Adrenal gland (tissue), 12 donors: Measurements from ENCODE around the gene OLFM1. TPM values are rescaled to one million over a fixed set of nuclear protein-coding genes. Genes with fewer than 3 reads are reported as not detected.

ENCODE experiments used
- DNase-seq, 7 donors: peaks; one replicate each; pipeline ENCODE4 v3.0.0-alpha.2; 2019 to 2020
- H3K27ac ChIP-seq, 5 donors: fragments of 200-600 bp; sonication (generic) in 4 of 5; 1 replicate in 3 of 5; 2 replicates in 2 of 5; pipeline versions ENCODE4 v1.5.1 to v1.8.0; 2016 to 2020; ENCODE audit warnings: mild to moderate bottlenecking in 1 of 5
- H3K27me3 ChIP-seq: fragments of 200-600 bp; 2 replicates; pipeline ENCODE4 v1.8.0; 2021
- H3K36me3 ChIP-seq, 2 donors: fragments of 200-600 bp; replicated peaks in 1 of 2; 1 replicate in 1 of 2; 2 replicates in 1 of 2; pipeline versions ENCODE4 v1.5.1 to v1.8.0; 2018 to 2022
- H3K4me1 ChIP-seq, 2 donors: fragments of 200-600 bp; replicated peaks in 1 of 2; 1 replicate in 1 of 2; 2 replicates in 1 of 2; pipeline versions ENCODE4 v1.5.1 to v1.8.0; 2018 to 2021
- H3K4me3 ChIP-seq, 4 donors: fragments of 200-600 bp; sonication (generic) in 3 of 4; one replicate each; pipeline ENCODE4 v1.5.1; 2016 to 2018
- H3K9me3 ChIP-seq, 3 donors: fragments of 200-600 bp; sonication (generic) in 1 of 3; replicated peaks in 1 of 3; 1 replicate in 2 of 3; 2 replicates in 1 of 3; pipeline versions ENCODE4 v1.5.1 to v1.8.0; 2016 to 2021
- POLR2A ChIP-seq, 2 donors: fragments of 450-650 bp; IDR thresholded peaks; one replicate each; pipeline ENCODE4 v1.6.1; 2017; ENCODE audit warnings: antibody characterized with exemption in 2 of 2, mild to moderate bottlenecking in 2 of 2, moderate library complexity in 1 of 2
- WGBS, 4 donors: extraction: QIAGEN DNeasy Blood & Tissue Kit in 2 of 4; methylation state at CpG; one replicate each; pipeline versions ENCODE4 v1.1.5 to v1.1.7; 2013 to 2017; 5-methylcytosine and 5-hydroxymethylcytosine counted together
- intact Hi-C, 2 donors: fragments of 100-400 bp; cut with DNase I; formaldehyde crosslinking; loops; one replicate each; pipeline versions ENCODE4 v1.14.1 to v1.15.0; 2022 to 2023
- polyA plus RNA-seq, 3 donors: library from polyadenylated mRNA; stranded (reverse); fragments of 200-250 nt in 2 of 3; fragments of 350-450 nt in 1 of 3; fragmentation: Illumina TruSeq in 1 of 3; extraction: RNeasy Lipid Tissue Mini Kit (QIAGEN cat#74804) in 1 of 3; gene quantifications; one replicate each; pipeline ENCODE4 v1.2.3, GENCODE V29; 2013 to 2014
- total RNA-seq, 9 donors: library from RNA; depleted of rRNA in 4 of 9; stranded (reverse); fragments of >200 nt in 4 of 9; fragments of 120-200 nt in 1 of 9; fragmentation: NEBNext Ultra II Directional in 1 of 9; extraction: Animal tissue kit (Norgen Biotek cat#: 25700) in 1 of 9; gene quantifications; one replicate each; pipeline versions ENCODE4 v1.1.0 to v1.2.4, GENCODE V29; 2013 to 2023
- TF ChIP-seq, protein P1 (sequence below), 6 experiments: fragments of 450-650 bp in 4 of 6; fragments of 200-600 bp in 2 of 6; sonication (generic) in 1 of 6; IDR thresholded peaks; 1 replicate in 5 of 6; 2 replicates in 1 of 6; pipeline versions ENCODE4 v1.5.1 to v1.8.0; 2016 to 2021; ENCODE audit warnings: antibody characterized with exemption in 6 of 6, mild to moderate bottlenecking in 2 of 6, moderate library complexity in 1 of 6
- donor health status: healthy with polysubstance abuse.
- donor health status: Bipolar disorder and iron deficiency.
- donor health status: DM: yes; HTN: yes; CAD: no.
- donor health status: DM: no; HTN: no; CAD: no.
- donor health status: DM: no; HTN: no; CAD: no.
- donor health status: DM: yes; HTN: yes; CAD: no.

OLFM1 gene
- total and polyA plus RNA-seq, 12 donors = 2.5 to 48.0 (median 28.0) TPM

DNA sequence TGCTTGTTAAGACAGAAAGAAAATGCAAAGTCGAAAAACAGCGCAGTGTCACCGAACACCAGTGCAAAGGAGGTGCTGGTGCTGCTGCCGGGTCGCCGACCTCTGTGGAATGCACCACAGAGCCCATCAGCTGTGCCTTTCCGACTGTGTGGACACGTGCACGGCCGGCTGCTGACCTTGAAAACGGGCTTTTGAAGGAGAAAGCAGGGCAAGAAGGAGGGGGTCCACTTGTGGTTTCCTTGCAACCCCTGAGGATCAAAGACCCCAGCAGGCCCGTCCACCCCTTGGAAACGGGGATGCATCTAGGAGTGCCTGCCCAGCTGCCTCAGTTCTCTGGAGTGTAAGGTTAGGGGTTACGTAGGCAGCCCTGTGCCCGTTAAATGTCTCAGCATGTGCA, 6.2 kb upstream of the OLFM1 start:
- TF ChIP-seq, protein P1, sequence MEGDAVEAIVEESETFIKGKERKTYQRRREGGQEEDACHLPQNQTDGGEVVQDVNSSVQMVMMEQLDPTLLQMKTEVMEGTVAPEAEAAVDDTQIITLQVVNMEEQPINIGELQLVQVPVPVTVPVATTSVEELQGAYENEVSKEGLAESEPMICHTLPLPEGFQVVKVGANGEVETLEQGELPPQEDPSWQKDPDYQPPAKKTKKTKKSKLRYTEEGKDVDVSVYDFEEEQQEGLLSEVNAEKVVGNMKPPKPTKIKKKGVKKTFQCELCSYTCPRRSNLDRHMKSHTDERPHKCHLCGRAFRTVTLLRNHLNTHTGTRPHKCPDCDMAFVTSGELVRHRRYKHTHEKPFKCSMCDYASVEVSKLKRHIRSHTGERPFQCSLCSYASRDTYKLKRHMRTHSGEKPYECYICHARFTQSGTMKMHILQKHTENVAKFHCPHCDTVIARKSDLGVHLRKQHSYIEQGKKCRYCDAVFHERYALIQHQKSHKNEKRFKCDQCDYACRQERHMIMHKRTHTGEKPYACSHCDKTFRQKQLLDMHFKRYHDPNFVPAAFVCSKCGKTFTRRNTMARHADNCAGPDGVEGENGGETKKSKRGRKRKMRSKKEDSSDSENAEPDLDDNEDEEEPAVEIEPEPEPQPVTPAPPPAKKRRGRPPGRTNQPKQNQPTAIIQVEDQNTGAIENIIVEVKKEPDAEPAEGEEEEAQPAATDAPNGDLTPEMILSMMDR (IDR thresholded peaks at IDR 0.05) = no peak
- no peak for TF ChIP-seq POLR2A (IDR thresholded peaks at IDR 0.05)
- no peaks in the 10 kb centered on the region for H3K9me3 ChIP-seq
- no peaks in the 10 kb centered on the region for H3K36me3 ChIP-seq
- intact Hi-C loops = no loop called here
- no peak overlapping the region for H3K4me3 ChIP-seq
- DNase-seq = peak in 1 of 7 donors; percentile 6
- peaks cover under 1 to 12% of the 10 kb centered on the region in 2 donors for H3K4me1 ChIP-seq
- no peaks in the 10 kb centered on the region for H3K27me3 ChIP-seq
- no peak overlapping the region for H3K27ac ChIP-seq
- WGBS, 4 donors = 85 to 90% (median 88%) methylated on average over 15 of the region's 15 CpGs

DNA sequence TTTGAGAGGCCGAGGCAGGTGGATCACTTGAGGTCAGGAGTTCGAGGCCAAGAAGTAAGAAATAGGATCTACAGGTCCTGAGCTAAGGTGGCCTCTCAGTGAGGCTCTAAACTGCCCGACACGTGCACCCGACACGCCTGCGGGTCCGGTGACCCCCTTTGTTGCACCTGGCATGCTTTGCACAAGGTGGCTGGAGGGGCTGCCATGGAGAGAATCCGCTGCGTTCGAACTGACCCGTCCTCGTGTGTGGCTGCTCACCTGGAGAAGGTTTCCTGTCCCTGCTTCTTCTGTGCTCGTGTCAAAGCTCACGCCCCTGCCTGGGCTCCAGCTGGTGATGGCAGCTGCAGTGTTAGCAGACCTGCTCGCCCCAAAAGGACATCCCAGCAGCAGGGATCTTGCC, 5.7 kb upstream of the OLFM1 start:
- H3K4me1 ChIP-seq = peaks cover 0 to 12% of the 10 kb centered on the region in 2 donors
- no peak overlapping the region for H3K27ac ChIP-seq
- H3K9me3 ChIP-seq = no peaks in the 10 kb centered on the region
- no peaks in the 10 kb centered on the region for H3K27me3 ChIP-seq
- no peak overlapping the region for H3K4me3 ChIP-seq
- H3K36me3 ChIP-seq = no peaks in the 10 kb centered on the region
- TF ChIP-seq, protein P1 (IDR thresholded peaks at IDR 0.05) = no peak
- TF ChIP-seq POLR2A (IDR thresholded peaks at IDR 0.05) = no peak
- no peak for DNase-seq
- intact Hi-C loops = no loop called here
- 92 to 96% (median 95%) methylated on average over 11 to 16 of the region's 16 CpGs for WGBS, 4 donors

DNA sequence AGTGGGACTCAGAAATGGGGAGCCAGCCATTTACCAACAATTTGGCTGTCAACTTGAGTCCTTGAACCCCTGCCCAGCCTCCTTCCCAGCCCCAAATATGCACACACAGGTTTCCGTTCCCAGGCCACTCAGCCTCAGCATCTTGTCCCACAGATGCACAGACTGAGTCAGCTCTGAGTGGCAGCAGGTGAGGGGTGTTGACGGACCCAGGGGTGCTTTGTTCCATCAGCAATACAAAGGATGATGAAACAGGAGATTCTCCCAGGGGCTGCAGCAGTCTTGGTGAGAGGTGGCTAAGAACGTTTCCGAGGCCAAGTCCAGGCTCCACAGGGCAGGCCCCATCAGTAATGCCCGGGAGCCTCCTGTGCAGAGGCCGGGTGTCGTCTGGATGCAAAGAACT, 4.9 kb upstream of the OLFM1 start:
- no peak for DNase-seq
- Histone ChIP-seq H3K4me3 (no peak overlapping the region), H3K4me1 (peaks cover 4 to 19% of the 10 kb centered on the region in 2 donors), H3K36me3 (no peaks in the 10 kb centered on the region), H3K9me3 (no peaks in the 10 kb centered on the region), H3K27ac (no peak overlapping the region), H3K27me3 (peaks cover 3% of the 10 kb centered on the region)
- WGBS, 4 donors = 82 to 91% (median 86%) methylated on average over 2 to 7 of the region's 7 CpGs
- no peak for TF ChIP-seq POLR2A (IDR thresholded peaks at IDR 0.05)
- TF ChIP-seq, protein P1 (IDR thresholded peaks at IDR 0.05) = no peak
- intact Hi-C loops = no loop called here

DNA sequence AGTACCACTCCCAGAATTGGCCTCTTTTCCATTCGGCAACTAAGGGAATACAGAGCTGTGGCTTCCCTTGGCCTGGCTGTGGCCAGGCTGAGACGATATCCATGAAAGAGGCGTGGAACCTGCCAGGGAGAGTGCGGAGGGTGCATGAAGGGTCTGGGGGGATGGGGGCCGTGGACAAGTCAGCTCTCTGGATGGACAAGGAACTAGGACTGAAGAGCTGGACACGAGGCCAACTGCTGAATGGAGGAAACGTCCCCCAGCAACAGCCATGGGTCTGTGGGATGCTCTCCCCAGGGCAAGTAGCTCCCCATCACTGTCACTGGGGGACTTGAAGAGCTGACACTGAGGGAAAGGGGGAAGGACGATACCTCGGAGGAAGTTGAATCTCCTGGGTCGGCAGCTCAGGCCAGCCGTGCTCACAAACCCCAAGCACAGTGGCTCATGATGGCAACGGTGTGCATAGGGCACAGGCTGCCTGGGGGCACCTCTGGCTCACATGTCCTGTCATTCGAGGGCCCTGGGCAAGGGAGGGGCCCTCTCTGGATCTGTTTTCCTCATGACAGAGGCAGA, 4.1 kb upstream of the OLFM1 start:
- H3K36me3 ChIP-seq = no peaks in the 10 kb centered on the region
- intact Hi-C loops = no loop called here
- H3K4me3 ChIP-seq = no peak overlapping the region
- no peak for TF ChIP-seq POLR2A (IDR thresholded peaks at IDR 0.05)
- TF ChIP-seq, protein P1 (IDR thresholded peaks at IDR 0.05) = no peak
- peaks cover 4 to 23% of the 10 kb centered on the region in 2 donors for H3K4me1 ChIP-seq
- no peak for DNase-seq
- H3K27ac ChIP-seq = no peak overlapping the region
- no peaks in the 10 kb centered on the region for H3K9me3 ChIP-seq
- 71 to 82% (median 74%) methylated on average over 6 to 13 of the region's 13 CpGs for WGBS, 4 donors
- H3K27me3 ChIP-seq = peaks cover 8% of the 10 kb centered on the region
